NCI-H2171 treated with DMSO at 0.1 percent for 48 hours (cell line): Measurements from ENCODE around the gene NDUFB4.

Experiments used
- DNase-seq: peaks from one replicate; lab custom pipeline; 2025; lab: John Stamatoyannopoulos, UW

The NDUFB4 gene

DNA sequence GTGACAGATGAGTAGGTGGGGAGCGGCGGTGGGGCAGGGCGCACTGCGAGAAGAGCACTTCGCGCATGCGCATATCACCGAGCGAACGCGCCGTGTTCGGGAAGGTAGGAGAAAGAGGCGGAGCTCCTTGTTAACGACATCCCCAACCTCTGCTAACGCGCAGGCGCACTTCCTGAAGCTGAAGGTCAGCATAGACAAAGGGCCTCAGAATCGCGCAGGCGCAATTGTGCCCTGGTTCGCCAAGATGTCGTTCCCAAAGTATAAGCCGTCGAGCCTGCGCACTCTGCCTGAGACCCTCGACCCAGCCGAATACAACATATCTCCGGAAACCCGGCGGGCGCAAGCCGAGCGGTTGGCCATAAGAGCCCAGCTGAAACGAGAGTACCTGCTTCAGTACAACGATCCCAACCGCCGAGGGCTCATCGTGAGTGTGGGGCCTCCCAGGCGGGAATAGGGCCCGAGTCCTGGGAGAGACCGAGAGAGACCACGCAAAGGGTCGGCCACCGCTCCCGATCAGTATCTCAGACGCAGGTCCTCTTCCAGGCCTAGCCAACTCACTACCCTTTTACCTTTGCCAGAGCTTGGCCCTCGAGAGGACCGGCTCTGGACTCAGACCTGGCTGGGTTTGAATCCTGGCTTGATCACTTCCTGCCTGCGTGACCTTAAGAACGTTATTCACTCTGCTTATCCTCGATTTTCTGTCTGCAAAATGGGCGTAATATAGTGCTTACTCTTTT, at the start of gene NDUFB4:
Gene NDUFB4 (plus strand): TSS at position 221 of the 737 bp plus-strand sequence. CDS start 24 bp downstream, at position 245.
- DNase-seq: peak; percentile 99

DNA sequence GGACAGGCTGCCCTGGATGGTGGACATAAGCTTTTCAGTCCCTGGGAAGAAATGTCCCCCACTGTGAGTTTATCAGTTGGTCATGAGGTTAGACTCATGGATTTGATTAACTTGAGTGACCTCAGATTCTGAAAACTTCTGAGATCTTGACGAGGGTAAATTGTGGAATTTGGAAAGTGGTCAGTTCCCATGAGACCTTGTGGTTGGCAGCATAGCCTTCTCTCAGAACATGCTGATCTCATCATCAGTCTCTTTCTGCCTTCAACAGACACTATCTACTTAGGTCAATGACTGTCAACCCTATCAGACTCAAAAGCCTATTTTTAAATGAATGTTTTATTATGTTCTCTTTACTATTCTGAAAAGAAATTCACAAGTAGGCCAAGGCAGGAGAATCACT, 45.6 kb upstream of the NDUFB4 start:
- no peak for DNase-seq

DNA sequence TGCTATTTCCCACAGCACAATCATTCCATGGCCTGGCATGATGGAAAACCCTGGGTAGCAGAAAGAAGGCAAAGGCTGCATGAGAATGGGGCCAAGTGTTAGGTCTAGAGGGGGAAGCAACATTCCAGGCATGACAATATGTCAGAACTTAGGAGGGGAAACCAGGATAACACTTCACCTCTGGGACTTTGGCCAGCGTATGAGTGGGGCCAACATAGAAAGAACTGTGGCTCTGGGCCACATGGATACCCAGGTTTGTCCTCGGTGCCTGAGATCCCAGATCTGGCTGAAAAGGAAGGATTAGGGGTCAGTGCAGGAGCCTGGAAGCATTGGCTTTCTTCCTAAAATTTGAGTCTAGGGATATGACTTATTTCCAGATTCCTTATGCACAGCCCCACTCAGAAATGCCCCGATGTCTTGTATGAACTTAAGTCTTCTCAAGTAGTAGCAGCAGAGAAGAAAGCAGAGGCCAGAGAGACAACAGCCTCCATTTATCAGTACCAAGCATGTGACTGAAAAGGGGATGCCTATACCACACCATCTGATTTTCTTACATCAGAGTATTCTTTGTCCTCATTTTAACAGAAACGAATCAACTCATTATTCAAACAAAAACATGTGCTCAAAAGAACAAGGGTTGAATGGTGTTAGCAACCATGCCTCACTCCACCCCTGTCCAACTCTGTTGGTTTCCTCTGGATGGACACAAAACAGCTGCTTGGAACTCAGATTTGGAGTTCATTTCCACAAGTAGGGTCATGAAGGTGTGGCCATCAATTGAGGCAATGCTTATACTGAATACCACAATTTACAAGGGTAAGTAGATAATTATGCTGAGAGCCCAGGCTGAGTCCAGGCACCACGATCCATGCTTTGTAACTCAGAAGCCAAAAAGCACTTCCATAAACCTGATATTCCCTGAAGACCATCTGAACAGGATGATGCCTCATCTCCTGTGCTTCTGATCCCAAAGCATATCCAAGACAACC, 43.7 kb upstream of the NDUFB4 start:
- no peak for DNase-seq

DNA sequence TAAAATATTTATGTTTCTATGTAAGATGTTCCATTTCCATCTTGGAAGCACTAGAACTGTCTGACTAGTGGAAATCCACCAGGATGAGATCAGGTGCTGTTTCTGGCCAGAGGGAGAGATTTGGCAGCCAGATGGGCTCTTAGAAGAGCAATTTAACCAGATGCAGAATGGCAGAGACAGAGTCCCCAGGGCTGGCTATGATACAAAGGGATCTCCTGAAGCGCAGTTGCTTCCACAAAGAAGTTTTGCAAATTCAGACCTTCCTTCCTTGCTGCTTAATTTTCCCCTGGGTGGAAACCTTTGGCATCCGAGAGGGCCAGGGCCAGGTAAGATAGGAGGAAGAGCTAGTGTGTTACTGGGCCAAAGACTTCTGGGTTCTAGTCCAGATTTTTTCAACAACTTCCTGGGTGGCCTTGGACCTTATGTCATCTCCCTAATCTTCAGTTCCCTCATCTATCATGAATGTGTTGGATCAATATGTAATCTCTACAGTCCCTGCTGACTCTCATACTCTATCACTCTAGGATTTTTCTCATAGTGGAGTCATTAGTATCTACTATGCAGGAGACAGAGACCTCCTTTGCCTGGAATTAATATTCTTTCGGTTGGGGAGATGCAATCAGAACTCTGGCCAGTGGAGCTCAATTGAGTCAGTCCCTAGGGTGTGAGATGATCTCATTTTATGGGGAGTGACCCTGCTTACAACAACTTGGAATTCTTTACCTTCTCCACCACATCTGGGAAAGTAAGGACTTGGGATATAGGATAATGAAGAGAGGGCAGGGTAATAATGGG, 41.1 kb upstream of the NDUFB4 start:
- peak; percentile 35 for DNase-seq

DNA sequence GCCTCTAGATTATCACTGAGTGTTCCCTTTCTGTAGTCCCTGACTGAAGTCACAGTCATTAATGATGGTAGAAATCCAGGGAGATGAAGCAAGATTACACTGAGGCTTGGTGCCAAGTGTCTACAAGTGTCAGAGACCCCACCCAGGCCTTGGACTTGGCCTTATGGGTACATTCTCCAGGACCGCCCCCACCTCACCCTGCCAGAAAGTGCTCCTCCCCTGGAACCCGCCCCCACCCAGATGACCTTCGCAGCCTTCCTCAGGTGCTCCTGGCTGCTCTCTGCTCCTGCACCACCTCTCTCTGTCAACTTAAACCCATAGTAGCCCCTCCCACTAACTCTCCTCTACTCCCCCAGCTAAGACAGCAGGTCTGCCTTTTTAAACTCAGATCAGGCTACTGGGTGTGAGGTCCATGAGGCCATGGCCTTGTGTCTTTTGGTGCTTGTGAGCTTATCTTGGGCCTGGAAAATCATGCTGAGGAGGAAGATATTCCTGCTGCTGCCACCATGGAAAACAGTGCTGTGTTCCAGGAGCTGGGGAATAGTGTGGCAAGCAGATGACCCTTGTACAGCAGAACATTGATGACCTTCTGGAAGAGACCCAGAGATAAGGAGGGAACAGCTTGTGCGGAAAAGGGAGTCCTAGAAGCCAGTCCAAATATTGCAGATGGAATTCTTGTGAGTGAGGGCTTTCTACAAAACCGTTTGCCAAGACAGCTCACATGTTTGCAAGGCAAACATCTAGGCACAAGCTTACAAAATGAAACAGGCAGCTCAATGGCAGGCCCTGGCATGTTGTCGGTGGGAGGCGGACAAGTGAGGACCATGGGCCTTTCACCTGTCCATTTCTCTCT, 40.3 kb upstream of the NDUFB4 start:
- no peak for DNase-seq

DNA sequence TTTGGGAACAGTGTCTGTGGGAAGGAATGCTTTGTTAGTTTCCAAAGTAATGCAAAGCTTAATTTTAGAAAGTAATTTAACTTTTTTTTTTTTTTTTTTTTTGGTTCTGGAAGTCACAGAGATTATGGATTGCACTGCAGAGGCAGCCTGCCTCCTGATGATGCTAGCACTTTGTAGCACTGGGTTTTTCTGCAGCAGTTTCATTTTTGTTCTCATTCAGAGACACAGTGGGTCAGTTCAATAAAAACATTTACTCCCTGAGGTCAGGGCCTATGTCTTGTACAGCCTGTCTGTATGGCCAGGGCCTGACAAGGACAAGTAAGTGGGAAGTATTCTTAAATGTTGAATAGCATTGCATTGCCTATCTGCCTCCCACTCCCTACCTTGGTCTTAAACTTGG, 39.0 kb upstream of the NDUFB4 start:
- DNase-seq: no peak

DNA sequence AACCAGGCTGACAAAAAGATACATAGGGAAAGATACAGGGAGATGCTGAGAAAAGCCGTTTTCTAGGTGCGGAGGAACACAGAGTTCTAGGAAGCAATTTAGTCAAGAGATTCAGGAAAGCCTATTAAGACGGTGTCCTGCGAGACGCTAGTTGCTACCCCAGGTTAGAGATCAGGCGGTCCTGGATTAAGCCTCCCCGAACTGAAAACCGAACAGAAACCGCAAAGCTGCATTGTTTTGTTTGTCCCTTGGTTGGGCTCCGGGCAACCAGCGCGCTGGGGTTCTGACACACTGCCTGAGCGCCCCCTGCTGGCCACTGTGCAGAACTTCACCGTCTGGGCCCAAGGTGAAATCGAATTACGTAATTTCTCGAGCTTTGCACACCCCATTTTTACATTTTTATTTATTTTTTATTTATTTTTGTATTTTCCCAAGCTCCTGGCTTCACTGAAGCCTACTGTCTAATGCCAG, 37.3 kb upstream of the NDUFB4 start:
- peak; percentile 87 for DNase-seq

DNA sequence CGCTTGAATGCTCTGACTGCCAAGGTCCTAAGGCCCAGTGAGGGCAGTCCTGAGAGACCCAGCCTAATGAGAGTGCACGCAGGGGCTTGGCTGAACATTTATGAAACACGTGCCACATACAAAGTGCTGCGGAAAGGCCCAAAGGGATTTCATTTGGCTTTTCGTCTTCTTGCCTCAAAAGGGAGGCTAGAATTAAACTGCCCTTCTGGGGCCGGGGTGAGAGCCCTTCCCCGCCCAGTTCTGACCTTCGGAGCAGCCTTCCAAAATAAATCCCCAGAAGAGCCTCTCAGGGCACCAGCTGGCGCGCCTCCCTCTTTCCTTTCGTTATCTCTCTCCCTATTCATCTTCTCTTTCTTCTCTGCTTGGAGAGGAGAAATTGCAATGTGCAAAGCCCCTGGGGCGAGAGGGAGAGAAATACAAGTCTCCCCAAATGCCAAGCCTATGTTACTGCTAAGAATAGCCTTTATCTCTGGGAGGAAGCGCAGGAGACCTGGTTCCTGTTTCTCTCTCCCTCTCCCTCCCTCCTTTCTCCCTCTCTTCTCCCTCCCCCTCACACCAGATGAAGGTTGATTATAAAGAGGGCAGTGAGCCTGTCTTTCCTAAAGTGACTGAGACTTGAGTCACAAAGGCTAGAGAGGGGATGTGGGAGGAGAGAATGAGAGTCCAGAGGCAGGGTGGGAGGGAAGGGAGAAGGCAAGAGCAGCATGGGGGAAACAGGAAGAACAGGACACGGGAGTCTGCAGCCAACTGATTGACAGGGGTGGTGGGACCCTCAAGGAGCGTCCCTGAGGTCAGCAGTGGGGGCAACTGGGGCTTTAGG, 36.7 kb upstream of the NDUFB4 start:
- peak; percentile 57 for DNase-seq

DNA sequence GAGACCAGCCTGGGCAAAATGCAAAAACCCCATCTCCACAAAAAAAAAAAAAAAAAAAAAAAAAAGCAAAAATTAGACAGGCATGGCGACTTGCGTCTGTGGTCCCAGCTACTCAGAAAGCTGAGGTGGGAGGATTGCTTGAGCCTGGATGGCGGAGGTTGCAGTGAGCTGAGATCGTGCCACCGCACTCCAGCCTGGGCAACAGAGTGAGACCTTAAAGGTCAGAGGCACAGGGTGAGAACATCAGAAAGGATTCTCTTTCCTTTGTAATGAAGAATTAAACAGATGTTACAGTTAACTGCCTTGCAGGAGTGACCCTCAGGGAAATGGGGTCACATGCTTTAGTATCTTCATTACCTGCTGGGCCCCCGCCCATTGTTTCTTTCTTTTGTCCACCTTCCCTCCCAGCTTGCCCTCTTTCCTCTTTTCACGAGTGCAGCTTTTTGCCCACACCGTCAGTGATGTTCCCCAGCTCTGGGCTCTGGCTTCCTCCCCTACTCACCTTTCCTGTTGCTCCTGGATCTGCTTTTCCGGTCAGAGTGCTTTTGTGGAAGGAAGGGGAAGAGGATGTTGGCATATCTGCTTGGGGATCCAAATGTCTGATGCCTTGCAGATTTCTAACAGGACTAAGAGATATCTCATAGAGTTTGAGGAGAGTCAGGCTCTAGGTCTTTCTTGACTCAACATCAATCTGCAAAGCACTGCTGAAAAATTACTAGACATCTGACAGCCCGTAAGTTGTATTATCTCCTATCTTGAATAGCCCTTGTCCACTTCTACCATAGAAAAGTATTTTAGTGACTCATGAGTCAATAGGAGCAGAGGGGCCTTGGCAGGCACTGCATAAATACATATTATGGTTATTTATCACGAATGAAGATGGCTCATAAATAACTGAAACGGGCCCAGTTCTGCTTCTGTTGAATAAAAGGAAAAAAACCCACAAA, 35.6 kb upstream of the NDUFB4 start:
- no peak for DNase-seq

DNA sequence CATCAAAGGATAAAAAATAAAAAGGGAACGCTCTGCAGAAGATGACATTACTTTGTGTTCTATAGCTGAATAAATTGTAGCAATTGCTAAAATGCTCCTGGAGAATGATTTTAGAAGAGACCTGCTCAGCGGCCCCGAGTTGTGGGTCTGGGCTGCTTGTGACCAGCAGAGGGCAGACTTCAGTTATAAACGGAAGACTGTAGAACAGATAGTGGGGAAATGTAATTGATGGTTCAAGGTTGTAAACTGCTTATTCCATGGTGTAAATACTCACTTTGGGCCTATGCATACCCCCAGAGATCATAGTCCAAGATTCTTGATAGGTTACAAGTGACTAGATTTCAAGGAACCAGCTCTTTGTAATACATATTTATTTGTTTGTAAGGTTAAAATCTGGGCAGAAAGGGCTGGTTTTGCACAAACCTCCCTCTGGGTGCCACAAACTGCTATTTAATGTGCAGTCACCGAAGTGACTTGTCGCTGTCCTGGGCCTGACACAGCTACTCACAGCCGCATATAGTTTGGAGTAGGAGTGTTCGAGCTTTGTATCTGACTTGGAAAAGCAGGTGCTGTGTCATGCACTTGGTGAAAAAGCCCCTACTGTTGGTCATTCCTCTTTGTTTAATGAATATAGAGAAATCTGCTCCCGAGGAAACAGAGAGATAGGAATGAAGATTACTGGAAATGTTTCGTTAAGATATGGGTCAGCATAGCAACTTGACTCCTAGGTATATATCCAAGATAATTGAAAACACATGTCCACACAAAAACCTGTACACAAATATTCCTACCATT, 34.7 kb upstream of the NDUFB4 start:
- DNase-seq: peak; percentile 73

DNA sequence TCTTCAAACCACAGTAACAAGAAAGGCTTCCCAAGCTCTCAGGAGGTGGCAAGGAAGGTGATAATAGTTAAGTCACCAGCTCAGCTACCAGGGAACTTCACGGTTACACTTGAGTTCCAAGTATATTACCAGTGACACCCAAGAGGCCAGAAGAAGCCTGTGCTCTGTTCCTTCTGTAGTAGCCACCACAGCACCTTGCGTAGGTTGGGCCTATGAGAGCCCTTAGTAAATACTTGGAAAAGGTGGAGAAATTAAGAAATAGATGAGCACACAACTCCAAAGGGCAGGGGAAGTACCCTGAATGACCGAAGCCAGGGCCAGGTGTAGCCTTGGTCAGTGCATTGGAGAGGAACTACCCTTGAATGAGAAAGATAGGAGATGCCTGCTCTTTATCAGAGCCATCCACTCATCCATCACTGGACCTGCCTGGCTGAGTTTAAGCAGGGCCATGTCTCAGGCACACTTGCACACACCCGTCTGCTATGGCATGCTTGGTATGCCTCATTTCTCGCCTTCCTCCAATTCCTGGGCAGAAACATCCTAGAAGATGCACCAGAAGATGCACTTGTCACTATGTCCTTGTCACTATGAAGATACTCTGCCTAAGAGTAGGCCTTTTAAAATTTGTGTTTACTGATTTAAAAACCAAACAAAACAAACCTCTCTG, 32.6 kb upstream of the NDUFB4 start:
- DNase-seq: no peak

DNA sequence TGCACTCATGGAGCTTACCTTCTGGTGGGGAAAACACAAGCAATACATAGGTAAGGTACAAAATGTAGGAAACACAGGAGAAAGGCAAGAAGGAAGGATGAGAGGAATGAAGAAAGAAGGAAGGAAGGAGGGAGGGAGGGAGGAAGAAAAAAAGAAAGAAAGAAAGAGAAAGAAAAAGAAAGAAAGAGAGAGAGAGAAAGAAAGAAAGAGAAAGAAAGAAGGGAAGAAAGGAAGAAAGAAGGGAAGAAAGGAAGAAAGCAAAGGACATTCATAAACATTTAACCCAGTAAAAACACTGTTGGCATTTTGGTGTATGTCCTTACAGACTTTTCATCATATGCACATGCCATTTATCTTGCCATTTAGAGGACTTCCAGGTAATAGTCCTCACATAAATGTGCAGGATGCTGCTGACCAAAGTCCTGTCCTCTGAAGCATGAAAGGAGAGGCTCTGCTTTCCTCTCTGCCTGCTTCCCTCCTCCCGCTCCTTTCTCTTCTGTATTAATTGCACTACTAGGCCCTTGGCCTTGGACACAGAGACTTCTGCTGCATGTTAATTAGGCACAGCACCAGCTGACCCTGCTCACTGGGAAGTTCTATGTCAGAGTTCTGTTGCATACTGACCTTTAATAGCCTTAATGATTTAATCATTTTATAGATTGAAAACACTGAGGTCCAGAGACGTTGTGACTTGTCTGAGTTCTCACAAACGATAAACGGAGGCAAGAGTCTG, 29.7 kb upstream of the NDUFB4 start:
- no peak for DNase-seq

DNA sequence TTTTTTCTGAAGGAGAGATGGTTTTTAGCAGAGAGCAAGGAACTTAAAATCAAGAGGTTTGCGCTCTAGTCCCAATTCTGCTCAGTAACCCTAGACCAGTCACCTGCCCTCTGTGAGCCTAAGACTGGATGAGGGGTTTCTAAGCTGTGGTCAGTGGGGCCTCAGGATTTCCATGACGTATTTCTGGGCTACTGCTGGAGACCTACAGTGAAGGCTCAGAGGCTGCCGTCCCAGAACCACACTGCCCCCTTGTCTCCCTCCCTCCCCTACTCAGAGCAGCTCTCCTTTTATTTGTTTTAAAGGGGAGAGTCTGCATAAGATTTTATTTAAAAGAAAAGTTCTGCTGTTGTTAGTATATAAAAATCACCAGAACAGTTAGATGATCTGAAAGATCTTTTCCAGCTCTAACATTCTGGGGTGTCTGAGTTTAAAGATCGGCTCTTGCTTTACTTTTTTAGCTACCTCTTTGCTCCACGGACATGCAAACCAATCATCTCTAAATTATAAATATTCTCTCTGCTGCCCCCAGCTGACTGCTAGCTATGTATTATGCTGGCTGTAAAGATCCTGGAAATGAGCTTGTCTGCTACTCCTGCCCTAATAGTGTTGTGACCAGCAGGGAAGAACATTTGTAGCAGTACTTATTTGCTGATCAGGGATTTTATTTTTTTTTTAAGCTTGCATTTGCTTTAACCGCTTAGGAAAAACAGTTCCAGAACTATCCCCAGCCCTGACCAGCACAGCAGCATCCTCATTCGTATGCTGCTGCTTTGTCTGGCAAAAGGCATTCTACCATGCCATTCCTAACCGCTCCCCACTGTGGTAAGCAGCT, 28.6 kb upstream of the NDUFB4 start:
- peak; percentile 21 for DNase-seq

DNA sequence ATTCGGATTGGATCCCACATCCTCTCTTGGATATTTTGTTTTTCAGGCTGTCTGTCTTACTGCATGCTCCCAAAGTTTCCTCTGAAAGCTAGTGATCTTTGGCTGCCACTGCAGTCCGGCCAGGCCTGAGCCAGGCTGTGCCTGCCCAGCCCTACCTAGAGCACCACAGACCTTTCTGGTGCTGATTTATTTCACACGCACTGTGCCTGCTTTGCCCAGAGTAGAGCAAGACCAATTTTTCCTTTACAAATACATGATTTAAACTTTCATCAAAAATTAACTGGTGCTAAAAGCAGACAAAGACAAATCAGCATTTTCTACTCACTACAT, 28.0 kb upstream of the NDUFB4 start:
- no peak for DNase-seq

DNA sequence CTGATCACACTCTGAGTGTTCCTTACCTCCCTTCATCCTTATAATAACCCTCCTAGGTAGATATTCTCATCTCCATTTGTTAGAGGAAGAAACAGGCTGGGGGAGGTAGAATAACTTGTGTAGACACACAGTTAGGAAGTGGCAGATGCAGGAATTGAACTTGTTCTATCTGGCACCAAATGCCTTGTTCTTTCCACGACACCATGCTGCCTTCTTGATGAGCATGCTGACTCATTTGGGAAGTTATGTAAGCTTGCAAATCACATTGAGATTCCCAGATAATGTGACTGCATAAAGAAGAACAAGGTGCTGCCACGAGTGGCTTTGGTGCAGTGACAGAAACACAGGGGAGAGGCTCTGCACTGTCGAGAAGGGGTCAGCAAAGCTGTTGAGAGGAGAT, 27.5 kb upstream of the NDUFB4 start:
- no peak for DNase-seq
